Lower leg skin (tissue), 4 donors: Measurements from ENCODE around the gene GNB1. TPM values are rescaled to one million over a fixed set of nuclear protein-coding genes. Genes with fewer than 3 reads are reported as not detected.
A peak's percentile ranks its signal among the peaks of the same experiment; 100 is the strongest.
"Not testable (repeated sequence)": the region's sequence is repeated elsewhere in the genome, so short reads cannot be mapped to it uniquely, and the experiment has no call there.

Source experiments
- DNase-seq, 2 donors: peaks; one replicate each; pipeline ENCODE4 v3.0.0-alpha.2; 2019; ENCODE audit warnings: low spot score in 2 of 2
- H3K4me3 ChIP-seq: fragments of 200-600 bp; sonication (generic); 2 replicates; pipeline ENCODE4 v1.5.1; 2017; ENCODE audit warnings: mild to moderate bottlenecking, low read depth; ENCODE audit not compliant: poor library complexity, severe bottlenecking
- POLR2A ChIP-seq, 2 donors: fragments of 450-650 bp; IDR thresholded peaks; one replicate each; pipeline ENCODE4 v1.6.1; 2016 to 2017; ENCODE audit warnings: antibody characterized with exemption in 2 of 2, mild to moderate bottlenecking in 1 of 2, moderate library complexity in 1 of 2
- WGBS, 2 donors: methylation state at CpG; one replicate each; pipeline ENCODE4 v1.1.5; 2018; 5-methylcytosine and 5-hydroxymethylcytosine counted together
- intact Hi-C: fragments of 100-400 bp; cut with DNase I; formaldehyde crosslinking; loops from one replicate; pipeline ENCODE4 v1.15.0; 2023; ENCODE audit warnings: low total_unique reads
- total RNA-seq, 4 donors: library from RNA; depleted of rRNA; stranded (reverse); fragments of >200 nt; gene quantifications; one replicate each; pipeline ENCODE4 v1.1.0, GENCODE V29; 2016
- TF ChIP-seq, protein P1 (sequence below), 3 donors: fragments of 450-650 bp; IDR thresholded peaks; one replicate each; pipeline ENCODE4 v1.5.1; 2016; ENCODE audit warnings: antibody characterized with exemption in 3 of 3, mild to moderate bottlenecking in 3 of 3, moderate library complexity in 2 of 3

Gene GNB1
- total RNA-seq, 4 donors from 2014 or later, result 103 to 141 (median 123) TPM

GRCh38 chr1:1862905-1863547 is 27.9 kb downstream of the GNB1 start:
- no peak for DNase-seq
- intact Hi-C loops, result no loop called here
- TF ChIP-seq, protein P1, sequence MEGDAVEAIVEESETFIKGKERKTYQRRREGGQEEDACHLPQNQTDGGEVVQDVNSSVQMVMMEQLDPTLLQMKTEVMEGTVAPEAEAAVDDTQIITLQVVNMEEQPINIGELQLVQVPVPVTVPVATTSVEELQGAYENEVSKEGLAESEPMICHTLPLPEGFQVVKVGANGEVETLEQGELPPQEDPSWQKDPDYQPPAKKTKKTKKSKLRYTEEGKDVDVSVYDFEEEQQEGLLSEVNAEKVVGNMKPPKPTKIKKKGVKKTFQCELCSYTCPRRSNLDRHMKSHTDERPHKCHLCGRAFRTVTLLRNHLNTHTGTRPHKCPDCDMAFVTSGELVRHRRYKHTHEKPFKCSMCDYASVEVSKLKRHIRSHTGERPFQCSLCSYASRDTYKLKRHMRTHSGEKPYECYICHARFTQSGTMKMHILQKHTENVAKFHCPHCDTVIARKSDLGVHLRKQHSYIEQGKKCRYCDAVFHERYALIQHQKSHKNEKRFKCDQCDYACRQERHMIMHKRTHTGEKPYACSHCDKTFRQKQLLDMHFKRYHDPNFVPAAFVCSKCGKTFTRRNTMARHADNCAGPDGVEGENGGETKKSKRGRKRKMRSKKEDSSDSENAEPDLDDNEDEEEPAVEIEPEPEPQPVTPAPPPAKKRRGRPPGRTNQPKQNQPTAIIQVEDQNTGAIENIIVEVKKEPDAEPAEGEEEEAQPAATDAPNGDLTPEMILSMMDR (IDR thresholded peaks at IDR 0.05), result no peak
- no peak for TF ChIP-seq POLR2A (IDR thresholded peaks at IDR 0.05)
- 61 to 66% methylated on average over 6 of the region's 6 CpGs for WGBS, 2 donors
- H3K4me3 ChIP-seq, result no peak overlapping the region

GRCh38 chr1:1861761-1862310 is 29.1 kb downstream of the GNB1 start:
- DNase-seq, intact Hi-C loops, H3K4me3 ChIP-seq: not testable (repeated sequence)
- WGBS, 2 donors, result 93 to 95% methylated on average over 13 of the region's 13 CpGs

DNA sequence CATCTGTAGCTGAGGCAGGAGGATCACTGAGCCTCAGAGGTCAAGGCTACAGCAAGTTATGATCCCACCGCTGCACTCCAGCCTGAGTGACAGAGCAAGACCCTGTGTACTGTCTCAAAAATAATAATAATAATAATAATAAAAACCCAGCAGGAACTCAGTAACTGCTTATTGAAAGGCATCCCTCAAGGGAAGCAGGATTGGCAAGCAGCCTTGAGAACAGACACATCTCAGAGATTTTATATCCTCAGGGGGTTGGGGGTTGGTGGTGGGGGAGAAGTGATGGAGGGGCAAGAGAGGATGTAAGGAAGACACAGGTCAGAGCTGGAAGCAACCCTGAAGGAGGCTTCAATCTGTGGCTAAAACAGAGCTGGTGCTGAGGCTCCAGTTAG is 29.6 kb downstream of the GNB1 start:
- no peak for TF ChIP-seq POLR2A (IDR thresholded peaks at IDR 0.05)
- TF ChIP-seq, protein P1 (IDR thresholded peaks at IDR 0.05), result no peak
- intact Hi-C loops, result no loop called here
- no peak overlapping the region for H3K4me3 ChIP-seq
- no peak for DNase-seq
- WGBS, 2 donors, result 63 to 67% methylated on average over 1 of the region's 1 CpG

DNA sequence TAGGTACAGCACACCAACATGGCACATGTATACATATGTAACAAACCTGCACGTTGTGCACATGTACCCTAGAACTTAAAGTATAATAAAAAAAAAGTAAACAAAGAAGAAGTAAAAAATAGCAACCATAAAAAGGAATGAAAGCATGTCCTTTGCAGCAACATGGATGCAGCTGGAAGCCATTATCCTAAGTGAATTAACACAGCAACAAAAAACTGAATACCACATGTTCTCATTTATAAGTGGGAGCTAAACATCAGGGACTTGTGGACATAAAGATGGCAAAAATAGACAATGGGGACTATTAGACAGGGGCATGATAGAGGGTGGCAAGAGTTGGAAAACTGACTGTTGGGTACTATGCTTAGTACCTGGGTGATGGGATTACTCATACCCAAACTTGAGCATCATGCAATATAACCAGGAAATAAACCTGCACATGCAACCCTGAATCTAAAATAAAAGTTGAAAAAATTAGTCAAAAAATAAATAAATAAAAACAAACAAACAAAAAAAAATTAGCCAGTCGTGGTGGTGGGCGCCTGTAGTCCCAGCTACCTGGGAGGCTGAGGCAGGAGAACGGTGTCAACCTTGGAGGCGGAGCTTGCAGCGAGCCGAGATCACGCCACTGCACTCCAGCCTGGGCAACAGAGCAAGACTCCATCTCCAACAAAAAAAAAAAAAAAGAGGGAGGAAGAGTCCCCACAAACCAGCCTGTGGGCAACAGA is 30.8 kb downstream of the GNB1 start:
- 62 to 76% methylated on average over 8 of the region's 8 CpGs for WGBS, 2 donors
- DNase-seq, intact Hi-C loops, H3K4me3 ChIP-seq: not testable (repeated sequence)

- 11 to 15% methylated on average over 9 of the region's 9 CpGs for WGBS, 2 donors
- TF ChIP-seq POLR2A (IDR thresholded peaks at IDR 0.05), result no peak
- TF ChIP-seq, protein P1 (IDR thresholded peaks at IDR 0.05), result no peak
- intact Hi-C loops, result no loop called here
- peak; percentile 84 to 94 for DNase-seq
- H3K4me3 ChIP-seq, result no peak overlapping the region
Observed at GRCh38 chr1:1858382-1859086, 32.4 kb downstream of the GNB1 start.

DNA sequence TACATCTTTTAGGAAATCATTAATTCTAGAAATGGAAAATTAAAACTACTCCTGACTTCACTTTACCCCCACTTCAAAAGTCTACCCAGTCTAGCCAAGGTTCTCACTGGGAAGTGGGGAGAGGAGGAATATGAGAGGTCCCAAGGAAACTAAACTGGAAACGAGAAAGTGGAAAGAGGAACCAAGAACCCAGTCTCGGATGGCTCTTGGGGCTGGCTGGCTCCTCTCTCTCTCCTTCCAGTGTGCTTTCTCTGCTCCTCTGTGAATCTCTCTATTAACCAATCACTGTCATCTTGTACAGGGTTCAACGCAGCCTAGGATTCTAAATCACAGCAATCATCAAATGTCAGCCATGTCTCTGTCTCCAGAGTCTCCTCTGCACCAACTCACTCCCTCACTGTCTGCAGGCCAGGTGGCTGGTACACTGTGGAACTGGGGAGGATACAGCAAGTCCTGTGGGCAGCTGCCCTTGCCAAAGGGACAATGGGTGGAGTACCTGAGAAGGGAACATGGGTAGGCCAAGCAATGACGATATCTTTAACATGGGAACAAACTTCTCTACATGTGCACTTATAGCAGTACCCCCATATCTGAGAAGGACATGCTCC is 33.7 kb downstream of the GNB1 start:
- peak in 1 of 2 donors; percentile 27 for DNase-seq
- no peak overlapping the region for H3K4me3 ChIP-seq
- TF ChIP-seq, protein P1 (IDR thresholded peaks at IDR 0.05), result no peak
- TF ChIP-seq POLR2A (IDR thresholded peaks at IDR 0.05), result no peak
- 27 to 35% methylated on average over 4 of the region's 4 CpGs for WGBS, 2 donors
- intact Hi-C loops, result no loop called here

- DNase-seq, intact Hi-C loops, H3K4me3 ChIP-seq: not testable (repeated sequence)
- 91 to 92% methylated on average over 6 of the region's 6 CpGs for WGBS, 2 donors
Observed at GRCh38 chr1:1856161-1856560, 34.7 kb downstream of the GNB1 start.
